CD14-positive monocyte (primary cell): ENCODE results near the gene C6orf52. TPM values are rescaled to one million over a fixed set of nuclear protein-coding genes. Genes with fewer than 3 reads are reported as not detected.

Experiments used
- DNase-seq, 3 donors: peaks; one replicate each; pipeline ENCODE4 v3.0.0-alpha.2; 2011 to 2022
- H2AFZ ChIP-seq: 2 replicates; pipeline ENCODE4 v1.6.0; 2012; ENCODE audit warnings: mild to moderate bottlenecking, low read depth, low read length, inconsistent platforms; ENCODE audit not compliant: insufficient read depth, poor library complexity, severe bottlenecking
- H3K27ac ChIP-seq, 2 donors: 1 replicate in 1 of 2; 2 replicates in 1 of 2; pipeline ENCODE4 v1.5.1; 2012 to 2013; ENCODE audit warnings: low read length in 2 of 2, control low read depth in 1 of 2, inconsistent platforms in 1 of 2, low read depth in 1 of 2, mild to moderate bottlenecking in 1 of 2
- H3K27me3 ChIP-seq, 2 donors: one replicate each; pipeline versions ENCODE4 v1.6.0 to v1.6.1; 2011 to 2013; ENCODE audit warnings: low read length in 2 of 2; ENCODE audit not compliant: control insufficient read depth in 2 of 2, insufficient read depth in 2 of 2
- H3K36me3 ChIP-seq, 2 donors: replicated peaks in 1 of 2; 1 replicate in 1 of 2; 2 replicates in 1 of 2; pipeline versions ENCODE4 v1.5.1 to v1.6.1; 2012 to 2013; ENCODE audit warnings: low read length in 2 of 2, control low read depth in 1 of 2, inconsistent platforms in 1 of 2, mild to moderate bottlenecking in 1 of 2; ENCODE audit not compliant: insufficient read depth in 2 of 2, control insufficient read depth in 1 of 2
- H3K4me1 ChIP-seq, 2 donors: 1 replicate in 1 of 2; 2 replicates in 1 of 2; pipeline versions ENCODE4 v1.5.1 to v1.6.1; 2012 to 2013; ENCODE audit warnings: low read length in 2 of 2, control low read depth in 1 of 2, inconsistent platforms in 1 of 2, mild to moderate bottlenecking in 1 of 2, moderate library complexity in 1 of 2; ENCODE audit not compliant: insufficient read depth in 2 of 2, control insufficient read depth in 1 of 2
- H3K4me2 ChIP-seq: replicated peaks from 2 replicates; pipeline ENCODE3; 2012; ENCODE audit warnings: low read length, moderate library complexity, mild to moderate bottlenecking; ENCODE audit not compliant: poor library complexity, severe bottlenecking; ENCODE audit errors: extremely low read depth
- H3K4me3 ChIP-seq, 3 experiments: fragments of 200-600 bp in 1 of 3; sonication (generic) in 1 of 3; replicated peaks in 1 of 3; 1 replicate in 2 of 3; 2 replicates in 1 of 3; pipeline ENCODE4 v1.5.1; 2011 to 2013; ENCODE audit warnings: low read length in 3 of 3, mild to moderate bottlenecking in 3 of 3, control low read depth in 2 of 3, low read depth in 2 of 3, inconsistent platforms in 1 of 3, moderate library complexity in 1 of 3
- H3K79me2 ChIP-seq: 2 replicates; pipeline ENCODE4 v1.6.0; 2012; ENCODE audit warnings: mild to moderate bottlenecking, control low read depth, inconsistent platforms, low read length, moderate library complexity; ENCODE audit not compliant: insufficient read depth
- H3K9ac ChIP-seq: 2 replicates; pipeline ENCODE4 v1.6.0; 2017; ENCODE audit warnings: low read length, mild to moderate bottlenecking; ENCODE audit not compliant: insufficient read depth, poor library complexity, severe bottlenecking
- H3K9me3 ChIP-seq, 2 donors: replicated peaks in 1 of 2; 1 replicate in 1 of 2; 2 replicates in 1 of 2; pipeline versions ENCODE4 v1.5.1 to v1.6.1; 2012 to 2013; ENCODE audit warnings: low read length in 2 of 2, control low read depth in 1 of 2; ENCODE audit not compliant: control insufficient read depth in 1 of 2, insufficient read depth in 1 of 2
- H4K20me1 ChIP-seq: 2 replicates; pipeline ENCODE4 v1.6.0; 2012; ENCODE audit warnings: mild to moderate bottlenecking, low read length, control low read depth, moderate library complexity; ENCODE audit not compliant: insufficient read depth
- H3K27ac Mint-ChIP-seq, 7 donors: one replicate each; pipeline ENCODE4 v1.8.0; 2020; ENCODE audit warnings: mild to moderate bottlenecking in 7 of 7, mixed read lengths in 7 of 7, moderate library complexity in 6 of 7, inconsistent platforms in 2 of 7
- H3K27me3 Mint-ChIP-seq, 3 donors: one replicate each; pipeline ENCODE4 v1.8.0; 2021 to 2022; ENCODE audit warnings: low read depth in 3 of 3, mild to moderate bottlenecking in 3 of 3, mixed read lengths in 3 of 3, moderate library complexity in 3 of 3, inconsistent platforms in 1 of 3
- H3K36me3 Mint-ChIP-seq, 2 donors: one replicate each; pipeline ENCODE4 v1.8.0; 2020; ENCODE audit warnings: mixed read lengths in 2 of 2, inconsistent platforms in 1 of 2, mild to moderate bottlenecking in 1 of 2
- H3K4me1 Mint-ChIP-seq: one replicate; pipeline ENCODE4 v1.8.0; 2020; ENCODE audit warnings: mild to moderate bottlenecking, mixed read lengths
- H3K4me3 Mint-ChIP-seq, 2 donors: one replicate each; pipeline ENCODE4 v1.8.0; 2020; ENCODE audit warnings: mild to moderate bottlenecking in 2 of 2, mixed read lengths in 2 of 2, moderate library complexity in 1 of 2
- H3K9me3 Mint-ChIP-seq, 7 donors: one replicate each; pipeline ENCODE4 v1.8.0; 2020 to 2022; ENCODE audit warnings: mixed read lengths in 7 of 7, mild to moderate bottlenecking in 6 of 7, moderate library complexity in 6 of 7, inconsistent platforms in 2 of 7
- WGBS: methylation state at CpG from one replicate; pipeline ENCODE4 v1.1.5; 2013; ENCODE audit warnings: missing lambda C conversion rate; ENCODE audit not compliant: insufficient coverage; 5-methylcytosine and 5-hydroxymethylcytosine counted together
- intact Hi-C, 2 donors: fragments of 100-400 bp; cut with micrococcal nuclease; formaldehyde crosslinking; loops; one replicate each; pipeline versions ENCODE4 v1.15.0 to v1.15.1; 2023
- polyA plus RNA-seq, 3 donors: library from polyadenylated mRNA; depleted of rRNA in 1 of 3; unstranded in 2 of 3; stranded (reverse) in 1 of 3; fragments of 300-500 nt in 2 of 3; fragments of >200 nt in 1 of 3; fragmentation: Illumina TruSeq in 2 of 3; gene quantifications; 1 replicate in 2 of 3; 2 replicates in 1 of 3; pipeline ENCODE4 v1.2.3, GENCODE V29; 2012 to 2021
- TF ChIP-seq, protein P1 (sequence below): fragments of 200-600 bp; IDR thresholded peaks from one replicate; pipeline ENCODE4 v1.8.0; 2022; ENCODE audit warnings: antibody characterized with exemption, mild to moderate bottlenecking

The C6orf52 gene
- polyA plus RNA-seq, 3 donors, result 0.52 to 1.9 TPM; not detected in 1

DNA sequence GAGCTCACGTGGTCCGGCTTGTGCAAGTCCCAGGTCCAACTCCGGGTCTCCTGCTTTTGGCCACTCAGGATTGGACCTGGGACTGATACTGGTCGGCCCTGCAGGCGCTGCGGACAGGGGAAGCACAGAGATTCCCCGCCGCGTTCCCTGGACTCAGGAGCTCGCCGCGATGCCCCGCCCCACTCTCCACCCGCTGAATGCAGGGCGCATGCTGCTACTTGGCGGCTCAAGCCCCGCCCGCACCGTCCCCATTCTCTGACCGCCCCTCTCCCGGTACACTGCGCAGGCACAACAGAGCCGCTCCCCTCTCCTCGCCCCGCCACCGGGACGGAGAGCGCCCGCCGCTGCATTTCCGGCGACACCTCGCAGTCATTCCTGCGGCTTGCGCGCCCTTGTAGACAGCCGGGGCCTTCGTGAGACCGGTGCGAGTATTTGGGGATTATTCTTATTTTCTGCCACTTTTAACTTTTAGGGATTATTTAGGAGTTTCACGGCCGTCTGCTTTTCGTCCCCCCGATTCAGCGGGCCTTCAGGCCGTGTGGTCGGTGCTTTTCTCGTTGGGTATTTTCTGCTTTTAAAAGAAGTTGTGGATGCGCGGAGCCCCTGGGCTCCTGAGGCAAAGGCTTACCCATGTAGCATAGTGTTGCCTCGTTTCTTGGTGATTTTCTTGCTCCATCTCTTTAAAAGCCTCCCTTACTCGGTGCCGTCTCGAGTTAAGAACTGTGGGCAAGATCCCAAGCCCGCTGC is 28.6 kb upstream of the C6orf52 start, which contains the start of gene TMEM14C:
Gene TMEM14C, plus strand, starts transcription at position 251 of the 747 bp plus-strand sequence. CDS start 1,544 bp downstream, outside the sequence.
- under 1% methylated on average over 30 of the region's 55 CpGs for WGBS
- Mint-ChIP-seq H3K4me1 (peaks cover 52% of the 10 kb centered on the region), H3K9me3 (peaks cover 11 to 20% (median 16%) of the 10 kb centered on the region in 7 donors), H3K36me3 (peaks cover 13 to 22% of the 10 kb centered on the region in 2 donors), H3K27me3 (peaks cover 0 to 2% (median 0%) of the 10 kb centered on the region in 3 donors), H3K4me3 (peak within 1 kb of the TSS; percentile 91 to 97), H3K27ac (peak within 1 kb of the TSS; percentile 85 to 94 (median 91))
- peaks cover 7 to 15% of the 10 kb centered on the region in 2 donors for H3K9me3 ChIP-seq
- H3K4me2 ChIP-seq, result peak within 1 kb of the TSS; percentile 89
- H3K27me3 ChIP-seq, result no peaks in the 10 kb centered on the region
- peak within 1 kb of the TSS; percentile 72 for H3K9ac ChIP-seq
- intact Hi-C loops, result no loop called here
- peak within 1 kb of the TSS; percentile 61 to 79 for H3K27ac ChIP-seq
- peak; percentile 72 to 81 (median 78) for DNase-seq
- TF ChIP-seq, protein P1, sequence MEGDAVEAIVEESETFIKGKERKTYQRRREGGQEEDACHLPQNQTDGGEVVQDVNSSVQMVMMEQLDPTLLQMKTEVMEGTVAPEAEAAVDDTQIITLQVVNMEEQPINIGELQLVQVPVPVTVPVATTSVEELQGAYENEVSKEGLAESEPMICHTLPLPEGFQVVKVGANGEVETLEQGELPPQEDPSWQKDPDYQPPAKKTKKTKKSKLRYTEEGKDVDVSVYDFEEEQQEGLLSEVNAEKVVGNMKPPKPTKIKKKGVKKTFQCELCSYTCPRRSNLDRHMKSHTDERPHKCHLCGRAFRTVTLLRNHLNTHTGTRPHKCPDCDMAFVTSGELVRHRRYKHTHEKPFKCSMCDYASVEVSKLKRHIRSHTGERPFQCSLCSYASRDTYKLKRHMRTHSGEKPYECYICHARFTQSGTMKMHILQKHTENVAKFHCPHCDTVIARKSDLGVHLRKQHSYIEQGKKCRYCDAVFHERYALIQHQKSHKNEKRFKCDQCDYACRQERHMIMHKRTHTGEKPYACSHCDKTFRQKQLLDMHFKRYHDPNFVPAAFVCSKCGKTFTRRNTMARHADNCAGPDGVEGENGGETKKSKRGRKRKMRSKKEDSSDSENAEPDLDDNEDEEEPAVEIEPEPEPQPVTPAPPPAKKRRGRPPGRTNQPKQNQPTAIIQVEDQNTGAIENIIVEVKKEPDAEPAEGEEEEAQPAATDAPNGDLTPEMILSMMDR, result no peak
- peaks cover 28 to 42% of the 10 kb centered on the region in 2 donors for H3K4me1 ChIP-seq
- H3K79me2 ChIP-seq, result peaks cover 15% of the 10 kb centered on the region
- H2AFZ ChIP-seq, result peak within 1 kb of the TSS; percentile 95
- peak within 1 kb of the TSS; percentile 54 to 91 (median 69) for H3K4me3 ChIP-seq
- peaks cover 0 to 4% of the 10 kb centered on the region in 2 donors for H3K36me3 ChIP-seq
- no peaks in the 10 kb centered on the region for H4K20me1 ChIP-seq

DNA sequence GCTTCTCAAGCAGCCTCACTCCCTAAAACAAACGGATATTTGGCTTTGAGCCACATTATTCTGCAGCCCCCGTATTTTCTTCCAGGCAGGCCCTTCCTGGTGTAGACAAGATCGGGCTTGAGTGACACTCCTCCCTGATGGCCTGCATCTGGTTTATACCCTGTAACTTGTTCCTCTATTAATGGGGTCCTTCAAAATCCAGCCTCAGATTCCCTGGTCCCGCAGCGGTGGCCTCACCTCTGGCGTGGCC is 28.1 kb upstream of the C6orf52 start:
- 0% methylated on average over 6 of the region's 6 CpGs for WGBS
- peaks cover 28 to 41% of the 10 kb centered on the region in 2 donors for H3K4me1 ChIP-seq
- TF ChIP-seq, protein P1, result no peak
- intact Hi-C loops, result no loop called here
- H3K79me2 ChIP-seq, result peaks cover 15% of the 10 kb centered on the region
- H3K27ac ChIP-seq, result peak overlapping the region; percentile 61 to 79
- H3K36me3 ChIP-seq, result peaks cover 0 to 4% of the 10 kb centered on the region in 2 donors
- peak overlapping the region; percentile 89 for H3K4me2 ChIP-seq
- Mint-ChIP-seq H3K27me3 (peaks cover 0 to 2% (median 0%) of the 10 kb centered on the region in 3 donors), H3K27ac (peak overlapping the region; percentile 85 to 94 (median 91)), H3K36me3 (peaks cover 12 to 18% of the 10 kb centered on the region in 2 donors), H3K9me3 (peaks cover 13 to 25% (median 18%) of the 10 kb centered on the region in 7 donors), H3K4me3 (peak overlapping the region; percentile 91 to 97), H3K4me1 (peaks cover 52% of the 10 kb centered on the region)
- no peaks in the 10 kb centered on the region for H3K27me3 ChIP-seq
- H4K20me1 ChIP-seq, result no peaks in the 10 kb centered on the region
- DNase-seq, result no peak
- H3K9me3 ChIP-seq, result peaks cover 7 to 20% of the 10 kb centered on the region in 2 donors
- peak overlapping the region; percentile 95 for H2AFZ ChIP-seq
- H3K9ac ChIP-seq, result peak overlapping the region; percentile 72
- peak overlapping the region; percentile 54 to 91 (median 69) for H3K4me3 ChIP-seq
